Measurements from ENCODE around the gene TMEM255B.
"Not testable (repeated sequence)": the region's sequence is repeated elsewhere in the genome, so short reads cannot be mapped to it uniquely, and the experiment has no call there.

TMEM255B gene

DNA sequence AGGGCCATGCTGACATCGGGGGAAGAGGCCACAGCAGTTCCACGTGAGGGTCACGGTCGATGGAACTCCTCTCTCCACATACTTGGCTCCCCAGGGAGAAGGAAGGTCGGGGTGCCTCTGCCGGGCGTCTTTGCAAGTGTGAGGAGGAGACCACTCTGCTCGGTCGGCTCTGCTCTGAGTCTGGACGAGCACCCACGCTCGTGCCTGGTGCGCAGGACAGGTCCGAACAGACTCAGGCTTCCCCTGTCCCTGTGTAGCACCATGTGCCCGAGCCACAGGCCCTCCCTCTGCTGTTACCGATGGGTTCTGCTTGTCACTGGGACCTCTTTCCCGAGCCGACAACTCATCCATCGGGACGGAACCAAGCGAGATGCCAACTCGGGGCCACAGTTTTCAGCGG lies 35.1 kb downstream of the TMEM255B start:
- H3K27ac ChIP-seq (ENCODE audit: low read depth, low read length), result no peak overlapping the region
- H3K9ac ChIP-seq (ENCODE audit: low read length), result no peak overlapping the region
- H3K36me3 ChIP-seq (ENCODE audit: insufficient read depth, low read length), result no peaks in the 10 kb centered on the region
- H3K4me1 ChIP-seq (ENCODE audit: insufficient read depth, low read length), result no peaks in the 10 kb centered on the region
- no peak overlapping the region for H3K4me3 ChIP-seq (ENCODE audit: low read depth in 1 of 2, low read length in 2 of 2)
- no peaks in the 10 kb centered on the region for H3K9me3 ChIP-seq (ENCODE audit: low read length)
- H3K27me3 ChIP-seq (ENCODE audit: control insufficient read depth in 1 of 2, insufficient read depth in 2 of 2, low read length in 2 of 2), result no peaks in the 10 kb centered on the region

DNA sequence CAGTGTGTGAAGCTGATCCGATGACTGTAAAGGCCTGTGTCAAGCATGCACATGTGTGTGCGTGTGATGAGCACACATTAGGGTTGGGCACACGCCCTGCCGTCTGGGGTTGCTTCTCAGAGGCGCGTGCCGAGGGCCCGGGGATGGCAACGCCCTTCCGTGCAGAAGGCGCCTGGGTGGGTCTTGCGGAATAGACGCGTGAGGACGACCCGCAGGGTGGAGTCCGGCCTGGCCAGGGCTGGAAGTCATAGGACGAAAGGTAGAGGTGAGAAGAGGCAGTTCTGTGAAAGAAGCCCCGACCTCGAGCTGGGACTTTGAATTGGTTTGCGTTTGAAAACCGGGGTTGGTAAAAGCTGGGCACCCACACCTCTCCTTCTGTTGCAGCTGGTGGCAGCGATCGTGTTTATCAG lies 35.7 kb downstream of the TMEM255B start:
- Histone ChIP-seq H3K4me1 (ENCODE audit: insufficient read depth, low read length) (no peaks in the 10 kb centered on the region), H3K4me3 (ENCODE audit: low read depth in 1 of 2, low read length in 2 of 2) (no peak overlapping the region), H3K27me3 (ENCODE audit: control insufficient read depth in 1 of 2, insufficient read depth in 2 of 2, low read length in 2 of 2) (no peaks in the 10 kb centered on the region), H3K9ac (ENCODE audit: low read length) (no peak overlapping the region), H3K9me3 (ENCODE audit: low read length) (no peaks in the 10 kb centered on the region), H3K27ac (ENCODE audit: low read depth, low read length) (no peak overlapping the region), H3K36me3 (ENCODE audit: insufficient read depth, low read length) (no peaks in the 10 kb centered on the region)

DNA sequence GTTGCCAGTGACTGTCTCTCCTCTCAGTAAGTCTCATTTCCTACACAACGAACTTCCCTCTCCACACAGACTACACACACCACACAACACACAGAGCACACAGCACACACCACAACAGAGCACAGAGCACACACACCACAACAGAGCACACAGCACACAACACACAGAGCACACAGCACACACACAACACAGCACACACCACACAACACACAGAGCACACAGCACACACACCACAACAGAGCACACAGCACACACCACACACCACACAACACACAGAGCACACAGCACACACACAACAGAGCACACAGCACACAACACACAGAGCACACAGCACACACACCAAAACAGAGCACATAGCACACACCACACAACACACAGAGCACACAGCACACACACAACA lies 36.3 kb downstream of the TMEM255B start:
- H3K4me3 ChIP-seq (ENCODE audit: low read depth in 1 of 2, low read length in 2 of 2); H3K9me3 ChIP-seq (ENCODE audit: low read length); H3K27me3 ChIP-seq (ENCODE audit: control insufficient read depth in 1 of 2, insufficient read depth in 2 of 2, low read length in 2 of 2); H3K36me3 ChIP-seq (ENCODE audit: insufficient read depth, low read length); H3K4me1 ChIP-seq (ENCODE audit: insufficient read depth, low read length); H3K27ac ChIP-seq (ENCODE audit: low read depth, low read length); H3K9ac ChIP-seq (ENCODE audit: low read length): not testable (repeated sequence)

DNA sequence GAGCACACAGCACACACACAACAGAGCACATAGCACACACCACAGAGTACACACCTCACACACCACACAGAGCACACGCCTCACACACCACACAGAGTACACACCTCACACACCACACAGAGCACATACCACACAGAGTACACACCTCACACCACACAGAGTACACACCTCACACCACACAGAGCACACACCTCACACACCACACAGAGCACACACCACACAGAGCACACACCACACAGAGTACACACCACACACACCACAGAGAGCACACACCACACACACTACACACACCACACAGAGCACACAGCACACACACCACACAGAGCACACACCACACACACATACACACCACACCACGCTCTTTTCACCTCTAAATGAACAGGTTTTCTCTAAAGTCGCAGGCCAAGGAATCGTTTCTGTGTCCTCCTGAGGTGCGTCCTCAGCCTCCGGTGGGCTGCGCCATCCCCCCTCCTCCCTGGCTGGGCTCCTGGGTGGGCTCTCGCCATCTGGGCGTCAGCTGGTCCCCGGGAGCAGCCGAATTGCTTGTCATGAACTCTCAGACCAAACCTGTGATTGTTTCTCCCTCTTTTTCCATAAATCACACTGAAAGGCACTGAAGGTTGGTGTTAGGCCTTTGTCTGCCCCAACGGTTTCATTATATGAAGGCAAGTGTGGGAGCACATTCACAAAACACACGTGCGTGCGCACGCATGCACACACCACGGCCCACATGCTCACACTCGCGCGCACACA lies 37.4 kb downstream of the TMEM255B start:
- Histone ChIP-seq H3K4me1 (ENCODE audit: insufficient read depth, low read length) (no peaks in the 10 kb centered on the region), H3K4me3 (ENCODE audit: low read depth in 1 of 2, low read length in 2 of 2) (no peak overlapping the region), H3K36me3 (ENCODE audit: insufficient read depth, low read length) (no peaks in the 10 kb centered on the region), H3K9me3 (ENCODE audit: low read length) (no peaks in the 10 kb centered on the region), H3K9ac (ENCODE audit: low read length) (no peak overlapping the region), H3K27me3 (ENCODE audit: control insufficient read depth in 1 of 2, insufficient read depth in 2 of 2, low read length in 2 of 2) (peaks cover 0 to 3% of the 10 kb centered on the region in 2 donors), H3K27ac (ENCODE audit: low read depth, low read length) (no peak overlapping the region)

DNA sequence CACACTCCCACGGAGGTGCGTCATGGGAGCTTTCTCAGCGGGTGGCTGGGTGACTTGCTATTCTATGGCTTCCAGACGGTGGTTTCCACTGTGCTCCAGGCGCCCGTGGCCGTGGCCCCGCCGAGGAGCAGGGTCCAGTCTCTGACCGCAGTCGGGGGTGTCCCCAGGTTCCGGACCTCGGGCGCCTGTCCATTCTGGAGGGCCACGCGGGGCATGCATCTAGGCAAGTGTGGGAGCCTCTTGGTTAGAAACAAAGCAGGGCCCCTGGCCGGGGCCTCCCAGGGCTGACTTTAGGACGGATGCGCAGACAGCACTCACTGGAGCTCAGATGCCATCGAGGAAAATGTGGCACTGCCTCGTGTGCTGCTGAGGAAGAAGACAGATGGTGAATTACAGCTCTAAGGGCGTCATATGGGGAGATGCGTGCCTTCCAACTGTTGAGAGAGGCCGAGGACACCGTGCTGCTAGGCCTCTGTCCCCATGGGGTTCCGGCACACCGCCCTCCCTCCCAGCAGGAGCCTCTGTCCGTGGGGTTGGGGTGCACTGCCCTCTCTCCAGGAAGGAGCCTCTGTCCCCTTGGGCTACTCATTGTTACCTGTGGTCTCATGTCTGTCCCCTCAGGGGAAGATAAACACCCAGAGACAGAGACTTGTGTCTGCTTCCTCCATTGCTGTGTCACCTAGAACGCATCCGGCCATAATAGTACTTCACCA lies 38.1 kb downstream of the TMEM255B start:
- H3K27ac ChIP-seq (ENCODE audit: low read depth, low read length), result no peak overlapping the region
- H3K36me3 ChIP-seq (ENCODE audit: insufficient read depth, low read length), result no peaks in the 10 kb centered on the region

DNA sequence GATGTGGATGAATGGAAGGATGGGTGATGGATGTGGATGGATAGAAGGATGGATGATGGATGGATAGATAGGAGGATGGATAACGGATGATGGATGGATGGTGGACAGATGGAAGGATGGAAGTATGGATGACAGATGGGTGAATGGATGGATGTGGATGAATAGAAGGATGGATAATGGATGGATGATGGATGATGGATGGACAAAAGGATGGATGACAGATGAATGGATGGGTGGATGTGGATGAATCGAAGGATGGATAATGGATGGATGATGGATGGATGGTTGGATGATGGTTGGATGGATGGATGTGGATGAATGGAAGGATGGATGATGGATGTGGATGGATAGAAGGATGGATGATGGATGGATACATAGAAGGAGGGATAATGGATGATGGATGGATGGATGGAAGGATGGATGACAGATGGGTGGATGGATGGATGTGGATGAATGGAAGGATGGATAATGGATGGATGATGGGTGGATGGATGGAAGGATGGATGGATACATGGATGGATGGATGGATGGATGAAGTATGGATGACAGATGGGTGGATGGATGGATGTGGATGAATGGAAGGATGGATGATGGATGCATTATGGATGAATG lies 39.3 kb downstream of the TMEM255B start:
- Histone ChIP-seq H3K4me3 (ENCODE audit: low read depth in 1 of 2, low read length in 2 of 2) (no peak overlapping the region), H3K27me3 (ENCODE audit: control insufficient read depth in 1 of 2, insufficient read depth in 2 of 2, low read length in 2 of 2) (peaks cover 0 to 3% of the 10 kb centered on the region in 2 donors), H3K27ac (ENCODE audit: low read depth, low read length) (no peak overlapping the region), H3K9ac (ENCODE audit: low read length) (no peak overlapping the region), H3K4me1 (ENCODE audit: insufficient read depth, low read length) (no peaks in the 10 kb centered on the region), H3K36me3 (ENCODE audit: insufficient read depth, low read length) (no peaks in the 10 kb centered on the region), H3K9me3 (ENCODE audit: low read length) (no peaks in the 10 kb centered on the region)

More for the DNA sequence above, 38.1 kb downstream of the TMEM255B start:
- Histone ChIP-seq H3K9ac (ENCODE audit: low read length) (no peak overlapping the region), H3K4me1 (ENCODE audit: insufficient read depth, low read length) (no peaks in the 10 kb centered on the region), H3K9me3 (ENCODE audit: low read length) (no peaks in the 10 kb centered on the region), H3K4me3 (ENCODE audit: low read depth in 1 of 2, low read length in 2 of 2) (no peak overlapping the region), H3K27me3 (ENCODE audit: control insufficient read depth in 1 of 2, insufficient read depth in 2 of 2, low read length in 2 of 2) (peaks cover 0 to 3% of the 10 kb centered on the region in 2 donors)

DNA sequence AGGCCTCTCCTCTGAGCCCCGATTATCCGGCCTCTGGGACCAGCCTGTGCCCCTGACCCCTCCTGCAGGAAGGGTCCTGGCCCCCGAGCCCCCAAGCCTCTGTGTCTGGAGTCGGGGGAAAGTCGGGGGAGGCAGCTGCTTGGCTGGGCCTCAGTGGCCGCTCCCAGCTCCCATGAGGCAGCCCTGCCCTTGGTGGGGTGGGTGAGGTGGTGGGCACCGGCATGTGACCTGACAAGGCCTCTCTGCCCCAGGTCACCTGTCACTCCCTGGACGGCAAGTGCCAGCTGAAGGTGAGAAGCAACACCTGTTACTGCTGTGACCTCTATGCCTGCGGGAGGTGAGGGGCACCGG lies 41.5 kb downstream of the TMEM255B start:
- no peak overlapping the region for H3K27ac ChIP-seq (ENCODE audit: low read depth, low read length)
- H3K4me1 ChIP-seq (ENCODE audit: insufficient read depth, low read length), result no peaks in the 10 kb centered on the region
- H3K9me3 ChIP-seq (ENCODE audit: low read length), result no peaks in the 10 kb centered on the region
- peaks cover 0 to 3% of the 10 kb centered on the region in 2 donors for H3K27me3 ChIP-seq (ENCODE audit: control insufficient read depth in 1 of 2, insufficient read depth in 2 of 2, low read length in 2 of 2)
- H3K36me3 ChIP-seq (ENCODE audit: insufficient read depth, low read length), result no peaks in the 10 kb centered on the region
- no peak overlapping the region for H3K9ac ChIP-seq (ENCODE audit: low read length)
- H3K4me3 ChIP-seq (ENCODE audit: low read depth in 1 of 2, low read length in 2 of 2), result no peak overlapping the region

DNA sequence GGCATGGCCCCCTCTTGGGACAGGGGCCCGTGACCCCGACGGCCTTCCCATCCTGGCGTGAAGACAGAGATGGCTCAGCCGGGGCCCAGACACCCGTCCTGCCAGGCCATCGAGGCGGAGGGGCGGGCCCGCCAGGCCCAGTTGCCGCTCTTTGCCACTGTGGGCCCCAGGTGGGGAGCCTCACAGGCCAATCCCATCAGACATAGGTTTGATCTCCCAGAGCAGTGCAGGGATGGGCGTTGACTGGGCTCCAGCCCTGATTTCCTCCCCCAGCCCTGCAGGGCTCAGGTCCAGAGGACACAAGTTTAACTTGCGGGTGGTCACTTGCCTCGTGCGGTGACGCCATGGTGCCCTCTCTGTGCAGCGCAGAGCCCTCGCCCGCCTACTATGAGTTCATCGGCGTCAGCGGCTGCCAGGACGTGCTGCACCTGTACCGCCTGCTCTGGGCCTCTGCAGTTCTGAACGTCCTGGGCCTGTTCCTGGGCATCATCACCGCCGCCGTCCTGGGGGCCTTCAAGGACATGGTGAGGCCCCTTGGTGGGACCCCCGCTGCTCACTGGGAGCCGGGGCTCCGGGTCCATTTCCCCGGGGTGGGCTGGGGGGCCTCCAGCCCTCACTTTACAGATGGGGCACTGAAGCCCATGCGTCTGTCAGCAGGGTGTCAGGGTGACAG lies 42.4 kb downstream of the TMEM255B start:
- Histone ChIP-seq H3K36me3 (ENCODE audit: insufficient read depth, low read length) (no peaks in the 10 kb centered on the region), H3K9ac (ENCODE audit: low read length) (no peak overlapping the region), H3K4me3 (ENCODE audit: low read depth in 1 of 2, low read length in 2 of 2) (no peak overlapping the region), H3K27me3 (ENCODE audit: control insufficient read depth in 1 of 2, insufficient read depth in 2 of 2, low read length in 2 of 2) (peaks cover 0 to 3% of the 10 kb centered on the region in 2 donors), H3K4me1 (ENCODE audit: insufficient read depth, low read length) (no peaks in the 10 kb centered on the region), H3K9me3 (ENCODE audit: low read length) (no peaks in the 10 kb centered on the region), H3K27ac (ENCODE audit: low read depth, low read length) (no peak overlapping the region)

DNA sequence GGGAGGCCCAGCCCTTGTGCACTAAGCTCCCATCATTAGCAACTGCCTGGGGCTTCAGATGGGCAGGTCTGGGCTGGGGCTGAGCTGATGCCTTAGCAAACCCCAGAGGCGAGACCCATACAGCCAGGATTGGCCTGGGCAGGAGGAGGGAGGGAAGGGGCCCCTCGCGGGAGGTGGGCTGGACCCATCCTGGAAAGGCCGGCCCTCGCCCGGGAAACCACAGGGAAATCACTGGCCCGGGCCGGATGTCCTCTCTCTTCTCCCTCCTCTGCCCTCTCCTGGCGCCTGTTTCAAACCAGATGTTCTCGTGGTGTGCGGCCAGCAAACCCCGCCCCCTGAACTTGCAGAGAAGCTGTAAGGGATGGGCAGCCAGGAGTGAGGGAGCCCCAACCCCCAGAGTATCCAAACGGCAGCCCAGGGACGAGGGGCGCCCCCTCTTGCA lies 43.1 kb downstream of the TMEM255B start:
- no peak overlapping the region for H3K4me3 ChIP-seq (ENCODE audit: low read depth in 1 of 2, low read length in 2 of 2)

DNA sequence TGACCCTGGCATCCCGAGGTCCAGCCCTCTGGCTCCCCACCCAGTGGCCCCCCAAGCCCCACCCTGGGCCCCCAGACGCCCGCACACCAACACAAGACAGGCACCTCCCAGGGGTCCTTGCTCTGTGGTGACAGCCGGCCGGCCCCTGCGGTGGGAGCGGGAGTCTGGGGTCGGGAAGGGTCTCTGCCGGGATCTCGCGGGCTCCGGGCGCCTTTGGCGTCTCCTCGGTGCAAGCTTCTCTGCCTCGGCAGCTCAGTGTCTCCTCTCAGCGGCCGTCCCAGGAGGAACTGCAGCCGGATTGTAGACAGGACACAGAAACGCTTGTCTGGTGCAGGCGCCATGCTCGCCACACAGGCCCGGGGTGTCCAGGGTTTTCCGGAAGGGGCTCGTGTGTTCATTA lies 43.7 kb downstream of the TMEM255B start:
- H3K4me1 ChIP-seq (ENCODE audit: insufficient read depth, low read length), result no peaks in the 10 kb centered on the region
- H3K4me3 ChIP-seq (ENCODE audit: low read depth in 1 of 2, low read length in 2 of 2), result no peak overlapping the region
- no peak overlapping the region for H3K9ac ChIP-seq (ENCODE audit: low read length)
- peaks cover 0 to 3% of the 10 kb centered on the region in 2 donors for H3K27me3 ChIP-seq (ENCODE audit: control insufficient read depth in 1 of 2, insufficient read depth in 2 of 2, low read length in 2 of 2)
- H3K27ac ChIP-seq (ENCODE audit: low read depth, low read length), result no peak overlapping the region
- H3K36me3 ChIP-seq (ENCODE audit: insufficient read depth, low read length), result no peaks in the 10 kb centered on the region
- H3K9me3 ChIP-seq (ENCODE audit: low read length), result no peaks in the 10 kb centered on the region

More for the DNA sequence above, 43.1 kb downstream of the TMEM255B start:
- H3K9me3 ChIP-seq (ENCODE audit: low read length), result no peaks in the 10 kb centered on the region
- peaks cover 0 to 3% of the 10 kb centered on the region in 2 donors for H3K27me3 ChIP-seq (ENCODE audit: control insufficient read depth in 1 of 2, insufficient read depth in 2 of 2, low read length in 2 of 2)
- no peaks in the 10 kb centered on the region for H3K36me3 ChIP-seq (ENCODE audit: insufficient read depth, low read length)
- no peaks in the 10 kb centered on the region for H3K4me1 ChIP-seq (ENCODE audit: insufficient read depth, low read length)
- no peak overlapping the region for H3K9ac ChIP-seq (ENCODE audit: low read length)
- H3K27ac ChIP-seq (ENCODE audit: low read depth, low read length), result no peak overlapping the region

DNA sequence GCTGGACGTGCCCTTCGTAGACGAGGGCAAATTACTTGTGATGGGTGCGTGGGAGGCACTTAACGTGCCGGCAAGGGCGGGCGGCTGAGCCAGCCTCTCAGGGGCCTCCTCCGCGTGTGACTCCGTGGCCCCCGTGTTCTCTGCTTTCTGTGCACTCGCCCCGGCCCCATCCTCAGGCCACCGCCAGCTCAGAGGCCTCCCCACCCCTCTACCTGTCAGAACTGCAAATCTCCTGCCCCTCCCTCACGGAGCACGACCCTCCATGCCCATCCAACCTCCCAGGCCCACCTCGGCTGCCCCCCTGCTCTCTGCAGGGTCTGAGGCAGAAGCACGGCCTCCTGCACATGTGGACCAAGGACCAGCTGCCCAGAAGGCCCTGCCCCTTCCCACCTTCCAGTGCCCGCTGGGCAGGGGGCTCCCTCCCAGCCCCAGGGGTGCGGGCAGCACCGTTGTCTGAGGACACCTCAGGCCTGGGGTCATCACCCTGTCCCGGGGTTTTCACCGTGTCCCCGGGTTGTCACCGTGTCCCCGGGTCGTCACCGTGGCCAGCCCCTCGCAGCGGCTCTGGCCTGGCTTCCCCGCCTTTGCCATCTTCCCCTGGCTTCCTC lies 44.5 kb downstream of the TMEM255B start:
- peaks cover 5% of the 10 kb centered on the region for H3K9me3 ChIP-seq (ENCODE audit: low read length)
- H3K36me3 ChIP-seq (ENCODE audit: insufficient read depth, low read length), result no peaks in the 10 kb centered on the region
- H3K9ac ChIP-seq (ENCODE audit: low read length), result no peak overlapping the region
- H3K27me3 ChIP-seq (ENCODE audit: control insufficient read depth in 1 of 2, insufficient read depth in 2 of 2, low read length in 2 of 2), result peaks cover 0 to 3% of the 10 kb centered on the region in 2 donors
- H3K27ac ChIP-seq (ENCODE audit: low read depth, low read length), result no peak overlapping the region
- H3K4me3 ChIP-seq (ENCODE audit: low read depth in 1 of 2, low read length in 2 of 2), result no peak overlapping the region
- no peaks in the 10 kb centered on the region for H3K4me1 ChIP-seq (ENCODE audit: insufficient read depth, low read length)
